Prostate gland (tissue), 2 donors: Measurements from ENCODE around the gene TPRN. TPM values are rescaled to one million over a fixed set of nuclear protein-coding genes. Genes with fewer than 3 reads are reported as not detected.

Source experiments
- DNase-seq: peaks from one replicate; pipeline ENCODE4 v3.0.0-alpha.2; 2019; ENCODE audit warnings: low spot score
- H3K27ac ChIP-seq, 2 donors: fragments of 200-600 bp; sonication (generic); 2 replicates each; pipeline ENCODE4 v1.5.1; 2017 to 2019
- H3K27me3 ChIP-seq: fragments of 200-600 bp; sonication (generic); replicated peaks from 2 replicates; pipeline ENCODE4 v1.5.1; 2019; ENCODE audit not compliant: insufficient read depth
- H3K36me3 ChIP-seq, 2 donors: fragments of 200-600 bp; sonication (generic); 1 replicate in 1 of 2; 2 replicates in 1 of 2; pipeline versions ENCODE4 v1.5.1 to v1.8.1; 2017 to 2019
- H3K4me1 ChIP-seq: fragments of 200-600 bp; sonication (generic); replicated peaks from 2 replicates; pipeline ENCODE4 v1.5.1; 2019
- H3K4me3 ChIP-seq, 2 donors: fragments of 200-600 bp; sonication (generic); 2 replicates each; pipeline ENCODE4 v1.5.1; 2017 to 2019
- H3K9me3 ChIP-seq: fragments of 200-600 bp; sonication (generic); 2 replicates; pipeline ENCODE4 v1.5.1; 2017
- CTCF ChIP-seq, 4 experiments: fragments of 200-600 bp in 2 of 4; fragments of 450-650 bp in 2 of 4; sonication (generic) in 2 of 4; IDR thresholded peaks; 1 replicate in 3 of 4; 2 replicates in 1 of 4; pipeline ENCODE4 v1.5.1; 2016 to 2019; ENCODE audit warnings: antibody characterized with exemption in 4 of 4, mild to moderate bottlenecking in 2 of 4, moderate library complexity in 2 of 4
- POLR2A ChIP-seq: fragments of 450-650 bp; IDR thresholded peaks from one replicate; pipeline ENCODE4 v1.6.1; 2016; ENCODE audit warnings: antibody characterized with exemption, mild to moderate bottlenecking
- POLR2AphosphoS5 ChIP-seq: sonication (generic); formaldehyde crosslinking; IDR thresholded peaks from one replicate; pipeline ENCODE4 v1.6.1; 2017; ENCODE audit warnings: antibody characterized with exemption
- WGBS: methylation state at CpG from one replicate; pipeline ENCODE4 v1.1.5; 2018; 5-methylcytosine and 5-hydroxymethylcytosine counted together
- intact Hi-C: fragments of 100-400 bp; cut with DNase I; formaldehyde crosslinking; loops from one replicate; pipeline ENCODE4 v1.14.2; 2022
- total RNA-seq, 2 donors: library from RNA; depleted of rRNA; stranded (reverse); fragments of >200 nt; gene quantifications; one replicate each; pipeline ENCODE4 v1.1.0, GENCODE V29; 2016

TPRN gene
- total RNA-seq, 2 donors from 2014 or later: 26.1 to 30.4 TPM

GRCh38 chr9:137237759-137238726 lies 37.5 kb upstream of the TPRN start:
- intact Hi-C loops: loop anchor here (5.0 kb wide), 1 partner anchor 116 kb away; no protein-coding TSS in a partner anchor
- DNase-seq: peak; percentile 57
- WGBS: 61% methylated on average over 13 of the region's 13 CpGs
- H3K27me3 ChIP-seq: no peaks in the 10 kb centered on the region
- no peaks in the 10 kb centered on the region for H3K9me3 ChIP-seq
- TF ChIP-seq CTCF (IDR thresholded peaks at IDR 0.05): peak in 1 of 4 experiments; percentile 10
- no peak for TF ChIP-seq POLR2A
- TF ChIP-seq POLR2AphosphoS5: peak; percentile 52
- no peak overlapping the region for H3K4me3 ChIP-seq
- peaks cover 0 to 4% of the 10 kb centered on the region in 2 donors for H3K36me3 ChIP-seq
- H3K27ac ChIP-seq: peak overlapping the region; percentile 64 to 71
- H3K4me1 ChIP-seq: peaks cover 35% of the 10 kb centered on the region

GRCh38 chr9:137236936-137237421 lies 36.4 kb upstream of the TPRN start:
- Histone ChIP-seq H3K36me3 (no peaks in the 10 kb centered on the region), H3K4me3 (peak overlapping the region in 1 of 2 donors; percentile 7), H3K27me3 (no peaks in the 10 kb centered on the region), H3K9me3 (no peaks in the 10 kb centered on the region), H3K4me1 (peaks cover 29% of the 10 kb centered on the region), H3K27ac (peak overlapping the region; percentile 64 to 71)
- no peak for DNase-seq
- intact Hi-C loops: loop anchor here (5.0 kb wide), 1 partner anchor 115 kb away; no protein-coding TSS in a partner anchor
- 32% methylated on average over 6 of the region's 11 CpGs for WGBS
- TF ChIP-seq POLR2A (no peak), POLR2AphosphoS5 (no peak), CTCF (IDR thresholded peaks at IDR 0.05) (no peak)

- TF ChIP-seq POLR2A: peak; percentile 10
- TF ChIP-seq POLR2AphosphoS5: peak; percentile 74
- peak; percentile 98 to 100 (median 99) for TF ChIP-seq CTCF (IDR thresholded peaks at IDR 0.05)
- Histone ChIP-seq H3K27me3 (no peaks in the 10 kb centered on the region), H3K4me3 (peak overlapping the region; percentile 7 to 10), H3K27ac (peak overlapping the region; percentile 64 to 71), H3K4me1 (peaks cover 29% of the 10 kb centered on the region), H3K9me3 (no peaks in the 10 kb centered on the region), H3K36me3 (no peaks in the 10 kb centered on the region)
- intact Hi-C loops: loop anchor here (5.0 kb wide), 1 partner anchor 114 kb away; no protein-coding TSS in a partner anchor
- 6% methylated on average over 22 of the region's 31 CpGs for WGBS
- DNase-seq: peak; percentile 88
Measured at GRCh38 chr9:137236238-137236935, 35.8 kb upstream of the TPRN start.

GRCh38 chr9:137235424-137236237 lies 35.1 kb upstream of the TPRN start:
- no peak for DNase-seq
- H3K27me3 ChIP-seq: peaks cover 4% of the 10 kb centered on the region
- TF ChIP-seq POLR2A (no peak), POLR2AphosphoS5 (no peak), CTCF (IDR thresholded peaks at IDR 0.05) (no peak)
- WGBS: 67% methylated on average over 32 of the region's 35 CpGs
- no peaks in the 10 kb centered on the region for H3K9me3 ChIP-seq
- intact Hi-C loops: loop anchor here (5.0 kb wide), 1 partner anchor 113 kb away; no protein-coding TSS in a partner anchor
- H3K36me3 ChIP-seq: no peaks in the 10 kb centered on the region
- no peak overlapping the region for H3K4me3 ChIP-seq
- peaks cover 29% of the 10 kb centered on the region for H3K4me1 ChIP-seq
- H3K27ac ChIP-seq: no peak overlapping the region
